Muscle layer of colon (tissue), 2 donors: ENCODE data around the gene PRDM16.

ENCODE experiments used
- H3K27ac ChIP-seq: one replicate; pipeline ENCODE4 v1.7.0; 2013; ENCODE audit warnings: low read depth, mild to moderate bottlenecking, low read length, moderate library complexity
- H3K27me3 ChIP-seq, 2 donors: one replicate each; pipeline ENCODE4 v1.7.0; 2013; ENCODE audit warnings: low read length in 2 of 2, mild to moderate bottlenecking in 2 of 2; ENCODE audit not compliant: insufficient read depth in 2 of 2, control insufficient read depth in 1 of 2
- H3K36me3 ChIP-seq: one replicate; pipeline ENCODE4 v1.7.0; 2013; ENCODE audit warnings: mild to moderate bottlenecking, low read length; ENCODE audit not compliant: insufficient read depth
- H3K4me1 ChIP-seq: one replicate; pipeline ENCODE4 v1.7.0; 2013; ENCODE audit warnings: mild to moderate bottlenecking, low read length; ENCODE audit not compliant: insufficient read depth
- H3K4me3 ChIP-seq, 2 donors: one replicate each; pipeline ENCODE4 v1.7.0; 2013; ENCODE audit warnings: low read length in 2 of 2, low read depth in 1 of 2, mild to moderate bottlenecking in 1 of 2, moderate library complexity in 1 of 2
- H3K9ac ChIP-seq: one replicate; pipeline ENCODE4 v1.7.0; 2013; ENCODE audit warnings: low read length
- H3K9me3 ChIP-seq: one replicate; pipeline ENCODE4 v1.7.0; 2013; ENCODE audit warnings: mild to moderate bottlenecking, low read length
- donor health status: abdominal sarcoma.
- donor health status: Adenocarcinoma of cecum.

PRDM16 gene

GRCh38 chr1:3243304-3243703 lies 174.3 kb downstream of the PRDM16 start:
- H3K27ac ChIP-seq = no peak overlapping the region
- H3K36me3 ChIP-seq = no peaks in the 10 kb centered on the region
- H3K27me3 ChIP-seq = peaks cover 26 to 72% of the 10 kb centered on the region in 2 donors
- H3K4me3 ChIP-seq = no peak overlapping the region
- no peak overlapping the region for H3K9ac ChIP-seq
- H3K9me3 ChIP-seq = no peaks in the 10 kb centered on the region
- no peaks in the 10 kb centered on the region for H3K4me1 ChIP-seq

DNA sequence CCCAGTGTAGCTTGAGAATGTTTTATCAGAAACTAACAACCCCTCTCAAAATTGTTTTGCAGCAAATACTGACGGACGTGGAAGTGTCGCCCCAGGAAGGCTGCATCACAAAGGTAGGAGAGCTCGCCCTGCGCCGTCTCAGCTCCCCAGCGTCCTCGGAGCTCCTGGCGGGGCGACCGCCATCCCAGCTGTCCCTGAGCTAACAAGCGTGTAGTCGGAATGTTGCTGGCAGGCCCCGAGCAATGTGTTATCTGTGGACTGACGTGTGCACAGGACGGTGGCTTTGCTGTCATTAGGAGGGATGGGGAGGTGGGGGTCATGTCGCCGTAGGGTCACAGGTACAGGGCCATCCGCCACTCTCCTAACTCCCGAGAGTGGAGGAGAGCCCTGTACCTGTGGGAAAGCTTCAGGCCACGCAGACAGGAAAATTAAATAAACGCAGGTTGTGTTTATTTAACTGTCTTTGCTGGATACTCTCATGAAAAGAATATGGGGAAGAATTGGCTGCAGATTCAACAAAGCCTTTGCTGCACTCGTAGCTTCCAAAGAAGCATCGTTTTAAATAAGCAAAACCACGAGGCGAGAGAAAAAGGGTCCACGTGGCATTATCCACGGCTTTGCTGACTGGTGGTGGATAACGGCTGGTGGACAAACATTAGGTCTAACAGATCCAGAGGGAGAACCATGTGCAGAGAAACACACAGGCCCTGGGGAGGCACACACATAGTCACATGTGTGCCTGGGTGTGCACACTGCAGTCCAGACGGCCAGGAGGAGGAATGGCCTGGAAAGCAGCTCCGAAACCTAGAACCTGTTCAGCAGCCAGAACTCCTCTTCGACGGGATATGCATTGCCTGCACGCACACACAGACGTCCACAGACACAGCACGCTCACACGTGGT lies 175.3 kb downstream of the PRDM16 start:
- Histone ChIP-seq H3K9ac (no peak overlapping the region), H3K9me3 (no peaks in the 10 kb centered on the region), H3K27me3 (peaks cover 32 to 76% of the 10 kb centered on the region in 2 donors), H3K27ac (no peak overlapping the region), H3K4me1 (no peaks in the 10 kb centered on the region), H3K4me3 (no peak overlapping the region), H3K36me3 (no peaks in the 10 kb centered on the region)

GRCh38 chr1:3244927-3245315 lies 175.9 kb downstream of the PRDM16 start:
- H3K9me3 ChIP-seq = no peaks in the 10 kb centered on the region
- H3K4me1 ChIP-seq = no peaks in the 10 kb centered on the region
- H3K27me3 ChIP-seq = peaks cover 32 to 74% of the 10 kb centered on the region in 2 donors
- no peak overlapping the region for H3K4me3 ChIP-seq
- H3K27ac ChIP-seq = no peak overlapping the region
- no peaks in the 10 kb centered on the region for H3K36me3 ChIP-seq
- H3K9ac ChIP-seq = no peak overlapping the region

GRCh38 chr1:3245344-3245743 lies 176.3 kb downstream of the PRDM16 start:
- H3K9ac ChIP-seq = no peak overlapping the region
- no peaks in the 10 kb centered on the region for H3K36me3 ChIP-seq
- no peaks in the 10 kb centered on the region for H3K4me1 ChIP-seq
- H3K27ac ChIP-seq = no peak overlapping the region
- H3K4me3 ChIP-seq = no peak overlapping the region
- H3K9me3 ChIP-seq = no peaks in the 10 kb centered on the region
- H3K27me3 ChIP-seq = peaks cover 32 to 78% of the 10 kb centered on the region in 2 donors

DNA sequence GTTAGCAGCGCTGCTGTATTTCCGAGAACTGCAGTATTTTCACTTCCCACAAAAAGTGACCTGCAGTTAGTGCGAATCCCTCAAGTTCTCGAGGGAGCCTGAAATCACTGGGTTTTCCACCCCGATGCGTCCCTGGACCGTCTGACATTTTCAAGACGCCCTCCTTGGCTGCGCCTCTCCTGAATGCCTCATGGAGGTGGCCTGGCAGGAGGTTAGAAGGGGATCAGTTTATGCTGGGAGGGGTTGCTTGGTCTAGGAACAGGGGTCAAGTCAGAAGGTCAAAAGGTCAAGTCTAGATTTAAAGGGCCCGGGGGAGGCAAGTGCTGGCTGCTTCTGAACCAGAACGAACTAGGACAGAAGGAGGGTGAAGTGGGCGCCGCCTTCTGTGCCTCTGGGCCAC lies 176.8 kb downstream of the PRDM16 start:
- Histone ChIP-seq H3K9me3 (no peaks in the 10 kb centered on the region), H3K4me3 (no peak overlapping the region), H3K27ac (no peak overlapping the region), H3K27me3 (peaks cover 32 to 78% of the 10 kb centered on the region in 2 donors), H3K36me3 (no peaks in the 10 kb centered on the region), H3K4me1 (no peaks in the 10 kb centered on the region), H3K9ac (no peak overlapping the region)

DNA sequence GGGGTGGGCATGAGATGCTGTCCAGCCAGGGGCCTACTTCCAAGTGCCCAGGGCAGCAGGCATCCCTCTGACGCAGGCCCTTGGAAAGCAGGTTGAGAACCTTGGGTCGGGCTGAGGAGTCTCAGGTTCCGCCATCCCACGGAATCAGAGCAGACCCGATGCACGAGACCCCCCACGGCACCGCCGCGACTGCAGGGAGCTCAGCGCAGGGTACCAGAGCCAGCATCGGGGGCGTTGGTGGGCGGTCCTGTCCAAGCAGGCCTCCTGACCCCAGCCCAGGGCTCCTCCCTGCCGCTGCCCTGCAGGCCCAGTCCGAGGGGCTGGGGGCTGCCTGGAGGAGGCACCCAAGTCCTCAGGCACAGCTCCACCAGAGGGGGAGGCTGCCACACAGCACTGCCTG lies 177.2 kb downstream of the PRDM16 start:
- Histone ChIP-seq H3K9ac (no peak overlapping the region), H3K27me3 (peaks cover 32 to 77% of the 10 kb centered on the region in 2 donors), H3K27ac (no peak overlapping the region), H3K36me3 (no peaks in the 10 kb centered on the region), H3K4me1 (no peaks in the 10 kb centered on the region), H3K9me3 (no peaks in the 10 kb centered on the region), H3K4me3 (no peak overlapping the region)

DNA sequence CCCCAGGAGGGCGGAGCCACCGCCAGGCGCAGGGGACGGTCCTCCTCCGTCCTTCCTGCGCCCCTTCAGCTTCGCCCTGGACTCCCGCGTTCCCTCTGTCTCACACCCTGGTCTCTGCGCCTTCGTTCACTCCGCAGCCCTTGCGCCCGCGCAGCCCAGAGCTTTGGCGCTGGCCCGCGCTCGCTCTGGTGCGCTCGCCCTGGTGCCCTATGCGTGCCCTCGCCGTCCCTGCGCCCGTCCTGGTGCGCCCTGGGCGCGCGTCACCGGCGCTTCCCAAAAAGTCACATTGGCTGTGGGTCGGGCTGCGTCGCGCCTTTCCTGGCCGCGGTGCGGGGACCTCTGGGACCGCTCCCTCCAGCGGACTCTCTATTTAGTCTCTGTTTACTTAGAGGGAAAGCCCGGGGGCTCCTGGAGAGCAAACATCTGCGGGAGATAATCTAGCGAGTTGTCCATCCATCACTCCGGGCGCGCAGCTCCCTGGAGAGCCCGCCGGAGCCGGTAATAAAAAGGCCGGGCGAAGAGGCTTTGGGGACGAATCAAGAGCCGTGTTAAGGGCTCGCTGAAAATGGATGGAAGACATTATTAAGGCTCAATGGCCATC lies 178.6 kb downstream of the PRDM16 start:
- Histone ChIP-seq H3K27ac (no peak overlapping the region), H3K9me3 (no peaks in the 10 kb centered on the region), H3K4me1 (no peaks in the 10 kb centered on the region), H3K27me3 (peaks cover 32 to 75% of the 10 kb centered on the region in 2 donors), H3K4me3 (no peak overlapping the region), H3K36me3 (no peaks in the 10 kb centered on the region), H3K9ac (no peak overlapping the region)

GRCh38 chr1:3248155-3249141 lies 179.4 kb downstream of the PRDM16 start:
- Histone ChIP-seq H3K9ac (no peak overlapping the region), H3K4me1 (no peaks in the 10 kb centered on the region), H3K27ac (no peak overlapping the region), H3K27me3 (peaks cover 32 to 67% of the 10 kb centered on the region in 2 donors), H3K4me3 (no peak overlapping the region), H3K36me3 (no peaks in the 10 kb centered on the region), H3K9me3 (no peaks in the 10 kb centered on the region)

DNA sequence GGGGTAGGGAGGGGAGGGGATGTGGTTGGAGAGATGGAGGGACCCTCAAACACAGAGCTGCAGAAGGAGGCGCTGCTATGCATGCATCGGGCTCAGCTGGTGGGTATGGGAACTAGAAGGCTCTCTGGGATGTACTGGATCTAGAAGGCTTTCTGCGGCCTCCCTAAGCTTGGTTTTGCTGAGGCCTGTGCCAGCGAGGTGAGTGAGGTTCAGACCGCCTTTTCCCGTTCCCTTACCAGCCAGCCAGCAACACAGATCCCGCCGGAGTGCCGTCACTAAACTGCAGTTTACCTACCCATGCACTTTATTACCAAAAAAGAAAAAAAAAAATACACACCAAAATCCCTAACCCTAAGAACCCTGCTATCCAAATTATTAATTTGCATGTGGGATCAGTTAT lies 180.2 kb downstream of the PRDM16 start:
- Histone ChIP-seq H3K4me1 (no peaks in the 10 kb centered on the region), H3K36me3 (no peaks in the 10 kb centered on the region), H3K27me3 (peaks cover 32 to 67% of the 10 kb centered on the region in 2 donors), H3K9ac (no peak overlapping the region), H3K9me3 (no peaks in the 10 kb centered on the region), H3K4me3 (no peak overlapping the region), H3K27ac (no peak overlapping the region)

- Histone ChIP-seq H3K9me3 (no peaks in the 10 kb centered on the region), H3K27me3 (peaks cover 32 to 67% of the 10 kb centered on the region in 2 donors), H3K4me1 (no peaks in the 10 kb centered on the region), H3K4me3 (no peak overlapping the region), H3K9ac (no peak overlapping the region), H3K36me3 (no peaks in the 10 kb centered on the region), H3K27ac (no peak overlapping the region)
Observed at GRCh38 chr1:3249631-3250501, 180.9 kb downstream of the PRDM16 start.
